Measurements from ENCODE around the gene WEE1. TPM values are rescaled to one million over a fixed set of nuclear protein-coding genes. Genes with fewer than 3 reads are reported as not detected.
"Not testable (repeated sequence)": the region's sequence is repeated elsewhere in the genome, so short reads cannot be mapped to it uniquely, and the experiment has no call there.

The WEE1 gene
- total RNA-seq, 1 experiment from 2014 or later: 120 TPM

DNA sequence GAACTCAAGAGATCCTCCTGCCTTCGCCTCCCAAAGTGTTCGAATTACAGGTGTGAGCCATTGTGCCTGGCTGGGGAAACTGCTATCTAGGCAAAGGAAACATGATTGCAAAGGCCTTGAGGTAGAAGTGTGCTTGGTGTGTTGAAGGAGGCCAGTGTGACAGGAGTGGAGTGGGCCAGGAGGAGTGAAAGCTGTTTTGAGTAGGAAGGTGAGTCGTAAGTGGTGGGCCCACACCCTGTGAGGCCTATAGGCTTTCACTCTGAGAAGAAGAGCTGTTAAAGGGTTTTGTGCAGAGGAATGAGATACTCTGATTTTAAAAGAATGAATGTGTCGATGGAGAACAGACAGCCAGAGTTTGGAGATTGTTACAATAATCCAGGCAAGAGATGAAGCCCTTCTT lies 43.4 kb downstream of the WEE1 start:
- Histone ChIP-seq H3K27ac (no peak overlapping the region), H3K36me3 (no peaks in the 10 kb centered on the region), H3K9me3 (replicated peaks) (no peaks in the 10 kb centered on the region), H3K4me3 (no peak overlapping the region), H3K4me1 (peaks cover 17% of the 10 kb centered on the region; the same call in 1 of the 2 replicates), H3K27me3 (no peaks in the 10 kb centered on the region)
- no peak for DNase-seq

DNA sequence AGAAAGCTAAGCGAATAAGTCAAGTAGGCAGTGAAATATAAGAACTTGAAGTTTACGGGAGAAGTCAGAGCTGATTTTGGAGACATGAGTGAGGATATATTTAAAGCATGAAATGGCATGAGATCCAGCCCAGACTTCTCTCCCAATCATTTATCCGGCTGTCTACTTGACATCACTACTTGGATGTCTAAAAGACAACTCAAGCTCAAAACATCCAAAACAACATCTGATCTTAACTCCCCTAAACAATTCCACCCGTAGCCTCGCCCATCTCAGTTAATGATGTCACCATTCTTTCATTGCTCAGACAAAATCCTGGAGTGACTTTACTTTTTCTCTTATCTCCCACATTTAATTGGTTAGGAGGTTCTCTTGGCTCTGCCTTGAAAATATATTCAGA lies 44.5 kb downstream of the WEE1 start:
- DNase-seq: no peak
- H3K4me3 ChIP-seq: no peak overlapping the region
- H3K36me3 ChIP-seq: no peaks in the 10 kb centered on the region
- no peaks in the 10 kb centered on the region for H3K9me3 ChIP-seq (replicated peaks)
- H3K27me3 ChIP-seq: no peaks in the 10 kb centered on the region
- H3K4me1 ChIP-seq: peaks cover 9% of the 10 kb centered on the region; the same call in 1 of the 2 replicates
- H3K27ac ChIP-seq: no peak overlapping the region

DNA sequence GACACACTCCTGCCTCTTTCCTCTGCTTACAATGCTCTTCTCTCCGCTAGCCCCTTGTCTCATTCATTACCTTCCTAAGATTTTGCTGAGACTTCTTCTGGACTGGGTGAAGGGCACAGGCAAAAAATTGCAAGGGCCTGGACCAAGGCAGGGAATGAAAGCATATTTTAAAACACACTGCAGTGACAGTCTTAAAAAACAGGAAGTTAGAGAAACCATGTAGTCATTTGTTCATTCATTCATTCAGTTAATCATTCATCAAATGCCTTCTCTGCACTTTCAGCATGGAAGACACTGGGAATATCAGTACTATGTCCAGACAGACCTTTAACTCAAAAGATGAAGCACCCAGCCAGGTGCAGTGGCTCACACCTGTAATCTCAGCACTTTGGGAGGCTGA lies 45.5 kb downstream of the WEE1 start:
- no peaks in the 10 kb centered on the region for H3K27me3 ChIP-seq
- H3K4me1 ChIP-seq: peaks cover 9% of the 10 kb centered on the region; the same call in 1 of the 2 replicates
- H3K36me3 ChIP-seq: no peaks in the 10 kb centered on the region
- no peak overlapping the region for H3K4me3 ChIP-seq
- H3K9me3 ChIP-seq (replicated peaks): no peaks in the 10 kb centered on the region
- DNase-seq: no peak
- H3K27ac ChIP-seq: no peak overlapping the region

DNA sequence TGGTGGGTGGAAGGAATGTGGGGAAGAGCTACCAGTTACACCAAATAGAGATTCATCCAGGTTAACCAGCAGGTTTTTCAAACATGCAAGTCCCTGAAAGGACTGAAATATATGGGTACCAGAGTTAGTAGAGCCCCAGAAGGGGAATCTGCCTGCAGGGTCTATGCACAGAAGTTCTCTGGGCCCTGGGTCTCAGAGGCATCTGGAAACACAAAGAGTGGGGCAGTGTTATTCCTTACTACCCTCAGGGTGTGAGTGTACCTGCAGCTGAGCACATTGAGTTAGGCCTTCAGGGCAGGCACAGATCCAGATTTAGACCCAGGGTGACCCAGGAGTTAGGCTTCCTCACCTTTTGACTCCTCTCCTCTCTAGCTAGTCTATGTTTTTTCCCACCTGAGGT lies 46.5 kb downstream of the WEE1 start:
- Histone ChIP-seq H3K36me3 (no peaks in the 10 kb centered on the region), H3K27ac (no peak overlapping the region), H3K27me3 (no peaks in the 10 kb centered on the region), H3K4me1 (peaks cover 9% of the 10 kb centered on the region; the same call in 1 of the 2 replicates), H3K4me3 (no peak overlapping the region), H3K9me3 (replicated peaks) (no peaks in the 10 kb centered on the region)
- no peak for DNase-seq

DNA sequence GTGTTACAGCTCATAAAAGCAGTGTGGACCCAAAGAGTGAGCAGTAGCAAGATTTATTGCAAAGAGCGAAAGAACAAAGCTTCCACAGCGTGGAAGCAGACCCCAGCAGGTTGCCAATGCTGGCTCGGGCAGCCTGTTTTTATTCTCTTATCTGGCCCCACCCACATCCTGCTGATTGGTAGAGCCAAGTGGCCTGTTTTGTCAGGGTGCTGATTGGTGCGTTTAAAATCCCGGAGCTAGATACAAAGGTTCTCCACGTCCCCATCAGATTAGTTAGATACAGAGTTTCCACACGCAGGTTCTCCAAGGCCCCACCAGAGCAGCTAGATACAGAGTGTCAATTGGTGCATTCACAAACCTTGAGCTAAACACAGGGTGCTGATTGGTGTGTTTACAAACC lies 48.9 kb downstream of the WEE1 start:
- not testable (repeated sequence) for H3K4me3 ChIP-seq; H3K9me3 ChIP-seq (replicated peaks); H3K36me3 ChIP-seq; H3K27me3 ChIP-seq; DNase-seq; H3K27ac ChIP-seq; H3K4me1 ChIP-seq

DNA sequence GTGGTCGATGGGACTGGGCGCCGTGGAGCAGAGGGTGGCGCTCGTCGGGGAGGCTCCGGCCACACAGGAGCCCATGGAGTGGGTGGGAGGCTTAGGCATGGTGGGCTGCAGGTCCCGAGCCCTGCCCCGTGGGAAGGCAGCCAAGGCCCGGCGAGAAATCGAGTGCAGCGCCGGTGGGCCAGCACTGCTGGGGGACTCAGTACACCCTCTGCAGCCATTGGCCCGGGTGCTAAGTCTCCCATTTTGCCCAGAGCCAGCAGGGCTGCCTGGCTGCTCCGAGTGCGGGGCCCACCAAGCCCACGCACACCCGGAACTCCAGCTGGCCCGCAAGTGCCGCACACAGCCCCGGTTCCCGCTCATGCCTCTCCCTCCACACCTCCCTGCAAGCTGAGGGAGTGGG lies 49.6 kb downstream of the WEE1 start:
- not testable (repeated sequence) for H3K27ac ChIP-seq; DNase-seq; H3K9me3 ChIP-seq (replicated peaks); H3K4me1 ChIP-seq; H3K36me3 ChIP-seq; H3K27me3 ChIP-seq; H3K4me3 ChIP-seq

DNA sequence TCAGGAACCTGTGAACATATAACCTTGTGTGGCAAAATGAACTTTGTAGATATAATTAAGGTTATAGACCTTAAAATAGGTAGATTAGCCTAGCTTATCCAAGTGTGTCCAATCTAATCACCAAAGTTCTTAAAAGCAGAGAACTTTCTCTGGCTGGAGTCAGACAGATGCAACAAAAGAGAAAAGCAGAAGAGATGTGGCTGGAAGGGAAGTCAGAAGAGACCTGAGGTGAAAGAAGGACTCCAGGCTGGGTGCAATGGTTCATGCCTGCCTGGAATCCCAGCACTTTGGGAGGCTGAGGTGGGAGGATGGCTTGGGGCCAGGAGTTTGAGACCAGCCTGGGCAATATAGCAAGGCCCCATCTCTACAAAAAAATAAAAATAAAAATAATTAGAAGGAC lies 51.0 kb downstream of the WEE1 start:
- H3K4me1 ChIP-seq: peaks cover 4% of the 10 kb centered on the region; the same call in 1 of the 2 replicates
- no peak overlapping the region for H3K4me3 ChIP-seq
- H3K36me3 ChIP-seq: no peaks in the 10 kb centered on the region
- DNase-seq: no peak
- 0 out of 2 replicates have a peak, but pooled peaks cover 3% of the 10 kb centered on the region for H3K9me3 ChIP-seq (replicated peaks)
- no peaks in the 10 kb centered on the region for H3K27me3 ChIP-seq
- H3K27ac ChIP-seq: no peak overlapping the region

DNA sequence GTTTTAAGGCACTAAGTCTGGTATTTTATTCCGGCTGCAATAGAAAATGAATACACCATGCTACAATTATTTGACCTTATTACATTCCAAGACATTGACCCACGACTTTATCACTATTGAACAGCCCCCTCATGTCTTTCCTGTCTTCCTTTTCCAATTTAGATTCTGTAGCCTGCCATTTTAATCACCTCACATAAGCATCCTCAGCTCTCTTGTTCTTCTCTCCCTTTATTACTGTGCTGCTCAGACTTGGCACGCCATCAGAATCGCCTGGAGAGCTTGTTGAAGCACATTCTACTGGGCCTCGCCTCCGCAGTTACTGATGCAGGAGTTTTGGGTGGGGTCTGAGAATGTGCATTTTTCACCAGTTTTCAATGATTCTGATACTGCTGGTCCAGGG lies 51.7 kb downstream of the WEE1 start:
- H3K27ac ChIP-seq: no peak overlapping the region
- no peaks in the 10 kb centered on the region for H3K36me3 ChIP-seq
- H3K4me1 ChIP-seq: no peaks in the 10 kb centered on the region
- no peak for DNase-seq
- no peak overlapping the region for H3K4me3 ChIP-seq
- 0 out of 2 replicates have a peak, but pooled peaks cover 3% of the 10 kb centered on the region for H3K9me3 ChIP-seq (replicated peaks)
- no peaks in the 10 kb centered on the region for H3K27me3 ChIP-seq

DNA sequence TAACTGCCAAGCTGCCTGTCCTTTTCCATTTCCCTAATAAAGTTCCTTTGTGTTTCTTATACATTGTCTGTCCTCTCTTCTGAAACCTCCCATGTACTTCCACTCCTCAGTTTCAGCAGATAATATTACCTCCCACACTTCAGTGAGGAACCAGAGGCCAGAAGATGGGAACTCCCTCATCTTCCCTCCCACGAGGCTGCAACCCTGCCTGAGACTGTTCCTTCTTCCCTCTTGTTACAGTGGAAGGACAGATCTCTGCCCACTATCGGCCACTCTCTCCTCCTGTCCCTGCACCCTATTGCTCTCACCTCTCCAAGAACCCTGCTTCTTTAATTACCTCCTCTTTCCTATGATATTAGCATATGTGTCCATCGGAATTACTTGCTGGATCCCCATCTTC lies 52.3 kb downstream of the WEE1 start:
- H3K36me3 ChIP-seq: no peaks in the 10 kb centered on the region
- H3K9me3 ChIP-seq (replicated peaks): 0 out of 2 replicates have a peak, but pooled peaks cover 3% of the 10 kb centered on the region
- H3K27ac ChIP-seq: no peak overlapping the region
- H3K27me3 ChIP-seq: no peaks in the 10 kb centered on the region
- no peak overlapping the region for H3K4me3 ChIP-seq
- no peak for DNase-seq
- no peaks in the 10 kb centered on the region for H3K4me1 ChIP-seq

DNA sequence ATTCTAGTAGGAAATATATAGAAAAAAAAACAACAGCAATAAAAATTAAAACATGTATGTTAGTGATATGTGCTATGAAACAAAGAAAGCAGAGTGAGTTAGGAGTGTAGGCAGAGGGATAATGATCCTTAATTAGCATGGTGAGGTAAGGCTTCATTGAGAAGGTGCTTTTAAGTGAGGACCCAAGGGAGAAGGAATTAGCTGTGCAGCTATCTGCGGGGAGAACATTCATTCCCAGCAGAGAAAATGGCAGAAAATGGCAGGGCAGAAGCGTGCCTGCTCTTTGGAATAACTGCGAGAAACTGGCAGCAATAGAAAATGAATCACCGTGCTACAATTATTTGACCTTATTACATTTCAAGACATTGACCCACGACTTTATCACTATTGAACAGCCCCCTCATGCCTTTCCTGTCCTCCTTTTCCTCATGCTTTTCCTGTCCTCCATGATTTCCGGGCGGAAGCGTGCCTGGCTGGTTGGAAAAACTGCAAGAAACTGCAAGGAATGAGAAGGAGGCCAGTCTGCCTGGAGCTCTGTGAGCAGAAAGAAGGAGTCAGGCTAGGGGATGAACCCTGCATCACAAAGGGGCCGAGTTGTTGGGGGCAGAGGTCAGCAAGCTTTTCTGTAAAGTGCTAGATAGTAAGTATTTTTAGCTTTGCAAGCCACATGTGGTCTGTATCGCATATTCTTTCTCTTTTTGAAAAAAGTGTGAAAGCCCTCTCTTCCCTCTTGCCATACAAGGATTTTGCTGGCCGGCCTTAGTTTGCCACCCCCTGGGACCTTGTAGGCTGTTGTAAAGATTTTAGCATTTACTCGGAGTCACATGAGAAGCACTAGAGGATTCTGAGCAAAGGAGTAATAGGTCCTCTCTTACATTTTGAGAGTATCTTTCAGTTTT lies 53.3 kb downstream of the WEE1 start:
- H3K9me3 ChIP-seq (replicated peaks): 0 out of 2 replicates have a peak, but pooled peaks cover 3% of the 10 kb centered on the region
- H3K27ac ChIP-seq: no peak overlapping the region
- no peaks in the 10 kb centered on the region for H3K27me3 ChIP-seq
- H3K36me3 ChIP-seq: no peaks in the 10 kb centered on the region
- H3K4me3 ChIP-seq: no peak overlapping the region
- H3K4me1 ChIP-seq: no peaks in the 10 kb centered on the region
- DNase-seq: no peak

DNA sequence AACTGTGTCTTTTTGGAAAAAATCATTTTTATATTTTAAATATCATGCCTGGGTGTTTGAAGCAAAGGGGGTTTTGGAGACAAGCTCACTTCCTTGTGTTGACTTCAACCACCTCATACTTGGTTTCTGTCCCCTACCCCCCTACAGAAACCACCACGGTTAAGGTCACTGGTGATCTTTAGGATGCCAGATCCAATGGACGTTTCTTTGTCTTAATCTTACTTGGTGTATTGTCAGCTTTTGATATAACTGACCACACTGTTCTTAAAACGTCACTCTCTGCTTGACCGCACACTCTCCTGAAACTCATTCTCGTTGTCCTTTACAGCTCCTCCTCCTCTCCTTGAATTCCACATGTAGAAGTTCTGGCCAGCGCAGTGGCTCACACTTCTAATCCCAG lies 55.6 kb downstream of the WEE1 start:
- Histone ChIP-seq H3K27me3 (no peaks in the 10 kb centered on the region), H3K4me3 (no peak overlapping the region), H3K36me3 (no peaks in the 10 kb centered on the region), H3K9me3 (replicated peaks) (0 out of 2 replicates have a peak, but pooled peaks cover 3% of the 10 kb centered on the region), H3K27ac (no peak overlapping the region), H3K4me1 (no peaks in the 10 kb centered on the region)
- DNase-seq: no peak

DNA sequence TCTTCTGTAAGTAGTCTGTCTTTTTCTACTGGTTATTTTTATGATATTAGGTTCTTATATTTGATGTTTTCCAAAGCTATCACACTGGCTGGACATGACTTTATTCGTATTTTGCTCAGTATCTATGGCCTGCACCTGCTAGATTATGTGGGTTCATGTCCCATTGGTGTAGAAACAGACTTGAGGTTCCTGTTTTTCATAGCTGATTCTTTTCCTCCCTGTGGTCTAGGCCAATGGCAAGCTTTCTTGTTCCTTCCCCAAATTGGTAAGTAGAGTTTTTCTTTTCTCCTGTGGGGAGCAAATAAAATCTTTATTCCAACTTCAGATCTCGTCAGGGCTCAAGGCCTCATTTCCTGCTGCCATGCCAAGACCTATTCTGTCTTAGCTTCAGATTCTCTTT lies 60.2 kb downstream of the WEE1 start:
- Histone ChIP-seq H3K27me3 (no peaks in the 10 kb centered on the region), H3K9me3 (replicated peaks) (no peaks in the 10 kb centered on the region), H3K36me3 (no peaks in the 10 kb centered on the region), H3K4me3 (no peak overlapping the region), H3K27ac (no peak overlapping the region), H3K4me1 (no peaks in the 10 kb centered on the region)
- DNase-seq: no peak

DNA sequence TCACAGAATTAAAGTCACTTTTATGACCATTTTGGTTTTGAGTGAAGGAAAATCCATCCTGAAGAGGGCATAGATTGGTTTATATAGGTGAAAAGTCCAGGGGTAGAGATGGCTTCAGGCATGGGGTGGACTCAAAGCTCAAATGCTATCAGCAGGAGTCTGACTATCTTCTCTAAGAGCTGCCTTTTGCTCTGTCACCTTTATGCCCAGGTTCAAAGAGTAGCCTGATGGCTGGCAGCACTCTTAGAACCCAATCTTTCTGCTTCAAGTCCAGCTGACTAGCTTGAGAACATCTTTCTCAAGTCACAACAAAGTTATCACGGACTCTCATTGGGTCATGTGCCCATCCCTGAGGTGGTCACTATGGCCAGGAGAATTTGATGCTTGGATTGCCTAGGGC lies 63.2 kb downstream of the WEE1 start:
- Histone ChIP-seq H3K36me3 (no peaks in the 10 kb centered on the region), H3K27me3 (no peaks in the 10 kb centered on the region), H3K4me1 (no peaks in the 10 kb centered on the region), H3K4me3 (no peak overlapping the region), H3K27ac (no peak overlapping the region), H3K9me3 (replicated peaks) (no peaks in the 10 kb centered on the region)
- no peak for DNase-seq

DNA sequence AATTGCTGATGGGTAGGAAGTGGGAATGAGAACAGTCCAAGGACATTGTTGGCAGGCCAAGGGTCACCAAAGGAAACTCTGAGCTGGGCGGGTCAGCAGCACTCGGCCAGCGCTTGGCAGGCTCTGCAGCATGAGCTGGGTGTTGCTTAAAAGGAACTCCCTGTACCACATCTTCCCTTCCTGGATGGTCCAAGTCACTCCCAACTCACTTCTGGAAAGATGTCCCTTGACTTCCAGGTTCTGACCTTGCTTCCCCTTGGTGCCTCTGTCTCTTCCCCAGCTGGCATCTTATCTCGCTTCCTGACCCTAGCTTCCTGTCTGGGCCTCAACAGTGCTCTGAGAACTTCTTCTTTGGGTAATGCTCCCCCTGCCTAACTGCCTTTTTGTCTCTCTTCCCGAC lies 65.6 kb downstream of the WEE1 start:
- no peak overlapping the region for H3K27ac ChIP-seq
- DNase-seq: no peak
- H3K4me1 ChIP-seq: no peaks in the 10 kb centered on the region
- no peaks in the 10 kb centered on the region for H3K36me3 ChIP-seq
- H3K9me3 ChIP-seq (replicated peaks): no peaks in the 10 kb centered on the region
- H3K4me3 ChIP-seq: no peak overlapping the region
- no peaks in the 10 kb centered on the region for H3K27me3 ChIP-seq
